Fibroblast of the aortic adventitia (primary cell): Measurements from ENCODE around the gene SNRPA. TPM values are rescaled to one million over a fixed set of nuclear protein-coding genes. Genes with fewer than 3 reads are reported as not detected.

ENCODE experiments used
- DNase-seq: peaks from one replicate; pipeline ENCODE4 v3.0.0-alpha.2; 2010; ENCODE audit warnings: low read depth
- H3K4me3 ChIP-seq: 2 replicates; pipeline ENCODE4 v1.5.1; 2011; ENCODE audit warnings: low read depth, mild to moderate bottlenecking, control low read depth, low read length, moderate library complexity
- total RNA-seq: library from RNA; depleted of rRNA; stranded (reverse); fragments of >200 nt; gene quantifications from 2 replicates; pipeline ENCODE4 v1.2.3, GENCODE V29; 2012; ENCODE audit warnings: low replicate concordance
- TF ChIP-seq, protein P1 (sequence below): IDR thresholded peaks from 2 replicates; pipeline ENCODE4 v1.5.1; 2011; ENCODE audit warnings: mild to moderate bottlenecking, low read length, control low read depth, inconsistent platforms; ENCODE audit not compliant: insufficient read depth

Gene SNRPA
- total RNA-seq, 1 donor: 29.8 TPM

DNA sequence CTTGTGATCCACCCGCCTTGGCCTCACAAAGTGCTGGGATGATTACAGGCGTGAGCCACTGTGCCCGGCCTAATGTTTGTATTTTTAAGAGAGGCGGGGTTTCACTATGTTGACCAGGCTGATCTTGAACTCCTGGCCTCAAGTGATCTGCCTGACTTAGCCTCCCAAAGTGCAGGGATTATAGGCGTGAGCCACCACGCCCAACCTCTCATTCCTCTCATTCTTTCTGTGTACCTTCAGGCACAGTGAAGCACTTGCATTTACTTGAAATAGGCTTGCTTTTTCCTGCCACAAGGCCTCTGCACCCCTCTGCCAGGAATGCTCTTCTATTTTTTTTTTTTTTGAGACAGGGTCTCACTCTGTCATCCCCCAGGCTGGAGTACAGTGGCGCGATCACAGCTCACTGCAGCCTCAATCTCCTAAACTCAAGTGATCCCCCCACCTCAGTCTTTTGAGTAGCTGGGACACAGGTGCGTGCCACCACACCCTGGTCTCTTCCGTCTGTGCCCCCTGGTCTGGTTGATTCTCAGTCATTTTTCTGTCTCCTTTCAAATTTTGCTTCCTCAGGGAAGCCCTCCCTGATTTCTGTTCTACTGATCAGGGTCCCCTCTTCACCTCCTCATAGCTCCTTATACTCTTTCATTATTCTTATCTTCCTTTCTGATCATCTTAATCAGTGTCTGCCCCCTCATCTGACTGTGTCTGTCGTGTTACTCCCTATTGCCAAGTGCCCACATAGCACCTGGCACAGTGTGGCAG, 15.8 kb upstream of the SNRPA start:
- no peak overlapping the region for H3K4me3 ChIP-seq
- TF ChIP-seq, protein P1, sequence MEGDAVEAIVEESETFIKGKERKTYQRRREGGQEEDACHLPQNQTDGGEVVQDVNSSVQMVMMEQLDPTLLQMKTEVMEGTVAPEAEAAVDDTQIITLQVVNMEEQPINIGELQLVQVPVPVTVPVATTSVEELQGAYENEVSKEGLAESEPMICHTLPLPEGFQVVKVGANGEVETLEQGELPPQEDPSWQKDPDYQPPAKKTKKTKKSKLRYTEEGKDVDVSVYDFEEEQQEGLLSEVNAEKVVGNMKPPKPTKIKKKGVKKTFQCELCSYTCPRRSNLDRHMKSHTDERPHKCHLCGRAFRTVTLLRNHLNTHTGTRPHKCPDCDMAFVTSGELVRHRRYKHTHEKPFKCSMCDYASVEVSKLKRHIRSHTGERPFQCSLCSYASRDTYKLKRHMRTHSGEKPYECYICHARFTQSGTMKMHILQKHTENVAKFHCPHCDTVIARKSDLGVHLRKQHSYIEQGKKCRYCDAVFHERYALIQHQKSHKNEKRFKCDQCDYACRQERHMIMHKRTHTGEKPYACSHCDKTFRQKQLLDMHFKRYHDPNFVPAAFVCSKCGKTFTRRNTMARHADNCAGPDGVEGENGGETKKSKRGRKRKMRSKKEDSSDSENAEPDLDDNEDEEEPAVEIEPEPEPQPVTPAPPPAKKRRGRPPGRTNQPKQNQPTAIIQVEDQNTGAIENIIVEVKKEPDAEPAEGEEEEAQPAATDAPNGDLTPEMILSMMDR: no peak
- no peak for DNase-seq

DNA sequence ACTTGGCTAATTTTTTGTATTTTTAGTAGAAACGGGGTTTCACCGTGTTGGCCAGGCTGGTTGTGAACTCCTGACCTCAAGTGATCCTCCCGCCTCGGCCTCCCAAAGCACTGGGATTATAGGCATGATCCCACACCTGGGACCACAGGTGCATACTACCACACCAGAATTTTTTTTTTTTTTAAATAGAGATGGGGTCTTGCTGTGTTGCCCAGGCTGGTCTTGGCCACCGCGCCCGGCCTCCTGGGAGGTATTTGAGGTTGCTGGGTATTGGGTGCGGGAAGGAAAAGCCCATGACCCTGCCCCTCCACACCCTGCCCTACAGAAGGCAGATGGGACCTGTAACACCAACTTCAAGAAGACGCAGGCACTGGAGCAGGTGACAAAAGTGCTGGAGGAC, 14.3 kb upstream of the SNRPA start:
- no peak overlapping the region for H3K4me3 ChIP-seq
- TF ChIP-seq, protein P1: no peak
- DNase-seq: no peak

DNA sequence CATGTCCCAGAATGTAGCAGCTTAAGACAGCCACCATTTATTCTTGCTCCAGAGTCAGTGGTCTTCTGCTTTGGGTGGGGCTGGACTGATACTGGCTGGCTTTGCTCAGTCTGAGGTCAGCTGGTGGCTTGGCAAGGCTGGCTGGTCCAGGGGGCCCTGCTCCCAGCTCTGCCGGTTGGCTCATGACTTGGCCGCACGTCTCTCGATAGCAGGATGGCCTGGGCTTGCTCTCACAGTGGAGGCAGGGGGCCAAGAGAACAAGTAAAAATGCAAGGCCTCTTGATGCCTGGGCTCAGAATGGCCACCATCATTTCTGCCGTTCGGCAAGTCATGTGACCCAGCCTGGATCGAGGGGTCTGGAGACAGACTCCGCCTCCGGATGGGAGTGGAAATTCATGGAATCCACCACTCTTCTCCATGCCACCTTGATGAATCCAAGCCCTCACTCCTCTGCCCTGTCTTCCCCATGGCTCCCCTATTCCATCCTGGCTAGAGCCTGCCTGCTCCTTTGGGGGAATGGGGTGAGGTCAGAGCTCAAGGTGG, 13.8 kb upstream of the SNRPA start:
- TF ChIP-seq, protein P1: no peak
- no peak overlapping the region for H3K4me3 ChIP-seq
- no peak for DNase-seq

DNA sequence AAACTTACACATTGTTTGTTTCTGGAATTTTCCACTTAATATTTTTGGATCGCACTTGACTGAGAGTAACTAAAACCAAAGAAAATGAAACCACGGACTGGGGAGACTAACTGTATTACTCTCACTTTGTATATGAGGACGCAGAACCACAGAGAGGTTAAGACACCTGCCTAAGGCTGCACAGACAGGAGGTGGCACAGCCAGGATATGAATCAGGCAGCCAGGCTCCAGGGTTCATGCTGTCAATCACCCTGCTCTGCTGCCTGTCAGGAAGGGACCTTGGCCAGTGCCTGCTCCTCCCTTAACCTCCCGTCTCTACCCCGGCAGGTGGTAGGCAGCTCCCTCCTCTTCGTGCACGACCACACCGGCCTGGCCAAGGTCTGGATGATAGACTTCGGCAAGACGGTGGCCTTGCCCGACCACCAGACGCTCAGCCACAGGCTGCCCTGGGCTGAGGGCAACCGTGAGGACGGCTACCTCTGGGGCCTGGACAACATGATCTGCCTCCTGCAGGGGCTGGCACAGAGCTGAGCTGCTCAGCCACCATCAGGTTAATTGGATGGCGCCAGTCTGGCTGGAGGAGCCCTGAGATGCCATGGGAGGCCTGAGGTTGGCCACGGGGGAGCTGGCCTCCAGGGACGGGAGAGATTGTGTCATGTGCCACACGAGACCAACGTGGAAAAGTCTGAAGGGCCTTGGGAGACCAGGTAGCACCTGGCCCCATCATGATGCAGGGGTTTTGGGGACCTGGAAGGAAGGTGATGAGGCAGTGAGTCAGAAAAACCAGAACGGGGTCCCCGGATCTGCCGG, 11.8 kb upstream of the SNRPA start:
- TF ChIP-seq, protein P1: no peak
- H3K4me3 ChIP-seq: no peak overlapping the region
- no peak for DNase-seq

DNA sequence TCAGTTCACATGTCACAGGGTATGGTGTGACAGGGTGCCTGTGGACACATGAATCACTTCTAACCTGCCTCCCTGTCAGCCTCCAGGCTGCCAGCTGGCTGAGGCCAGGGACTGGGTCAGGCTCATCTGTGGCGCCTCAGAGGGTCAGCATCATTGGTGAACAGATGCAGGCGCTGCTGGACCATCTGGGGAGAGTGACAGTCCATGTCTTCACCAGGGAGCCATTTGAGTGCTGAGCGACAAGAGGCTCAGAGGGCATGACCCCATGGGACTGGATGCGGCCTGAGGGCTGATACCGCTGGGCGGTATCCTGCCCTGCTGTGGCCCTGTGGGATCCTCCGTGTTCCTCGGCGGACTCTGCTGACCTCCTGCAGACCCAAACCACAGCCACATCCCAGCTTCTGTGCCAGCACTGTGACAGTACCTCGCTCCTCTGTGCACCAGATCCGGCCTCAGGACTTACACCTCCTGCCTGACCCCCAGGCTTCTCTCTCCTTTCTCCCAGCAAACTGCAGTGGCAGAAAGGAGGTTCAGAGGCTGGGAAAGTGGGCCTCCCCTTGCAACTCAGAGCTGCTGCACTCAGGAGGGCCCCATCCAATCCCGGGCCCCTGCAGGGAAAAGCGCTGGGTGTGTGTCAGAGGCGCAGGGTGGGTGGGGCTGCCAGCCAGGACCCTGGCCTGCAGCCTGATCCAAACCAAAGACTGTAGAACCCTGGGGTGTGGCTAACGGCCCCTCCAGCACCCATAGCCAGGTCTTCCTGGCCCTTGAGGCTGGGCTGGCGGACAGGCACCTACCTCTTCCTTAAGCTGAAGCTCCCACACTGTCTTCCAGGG, 10.9 kb upstream of the SNRPA start:
- no peak overlapping the region for H3K4me3 ChIP-seq
- TF ChIP-seq, protein P1: no peak
- no peak for DNase-seq

DNA sequence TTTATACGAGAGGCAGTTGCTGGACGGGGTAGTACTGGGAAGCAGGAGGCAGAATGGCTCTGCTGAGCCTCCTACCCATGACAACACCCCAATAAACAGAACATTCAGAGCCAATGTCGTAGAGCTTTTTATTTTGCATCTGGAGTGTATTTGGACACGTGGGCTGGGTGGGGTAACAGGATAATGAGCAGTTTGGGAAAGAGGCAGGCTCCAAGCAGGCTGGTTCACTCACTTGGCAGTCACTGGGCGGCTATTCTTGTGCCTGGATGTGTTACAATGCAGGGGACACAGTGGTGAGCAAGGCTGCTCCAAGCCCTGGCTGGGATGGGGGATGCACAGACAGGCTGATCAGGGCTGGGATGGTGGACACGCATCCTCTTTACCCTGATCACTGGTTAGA, 10.3 kb upstream of the SNRPA start:
- no peak overlapping the region for H3K4me3 ChIP-seq
- TF ChIP-seq, protein P1: no peak
- DNase-seq: peak; percentile 82
